Adrenal gland (tissue), 12 donors: ENCODE measurements around the gene OR7G2. TPM values are rescaled to one million over a fixed set of nuclear protein-coding genes. Genes with fewer than 3 reads are reported as not detected.

Source experiments
- DNase-seq, 7 donors: peaks; one replicate each; pipeline ENCODE4 v3.0.0-alpha.2; 2019 to 2020
- H3K27ac ChIP-seq, 5 donors: fragments of 200-600 bp; sonication (generic) in 4 of 5; 1 replicate in 3 of 5; 2 replicates in 2 of 5; pipeline versions ENCODE4 v1.5.1 to v1.8.0; 2016 to 2020; ENCODE audit warnings: mild to moderate bottlenecking in 1 of 5
- H3K27me3 ChIP-seq: fragments of 200-600 bp; 2 replicates; pipeline ENCODE4 v1.8.0; 2021
- H3K36me3 ChIP-seq, 2 donors: fragments of 200-600 bp; replicated peaks in 1 of 2; 1 replicate in 1 of 2; 2 replicates in 1 of 2; pipeline versions ENCODE4 v1.5.1 to v1.8.0; 2018 to 2022
- H3K4me1 ChIP-seq, 2 donors: fragments of 200-600 bp; replicated peaks in 1 of 2; 1 replicate in 1 of 2; 2 replicates in 1 of 2; pipeline versions ENCODE4 v1.5.1 to v1.8.0; 2018 to 2021
- H3K4me3 ChIP-seq, 4 donors: fragments of 200-600 bp; sonication (generic) in 3 of 4; one replicate each; pipeline ENCODE4 v1.5.1; 2016 to 2018
- H3K9me3 ChIP-seq, 3 donors: fragments of 200-600 bp; sonication (generic) in 1 of 3; replicated peaks in 1 of 3; 1 replicate in 2 of 3; 2 replicates in 1 of 3; pipeline versions ENCODE4 v1.5.1 to v1.8.0; 2016 to 2021
- CTCF ChIP-seq, 6 experiments: fragments of 450-650 bp in 4 of 6; fragments of 200-600 bp in 2 of 6; sonication (generic) in 1 of 6; IDR thresholded peaks; 1 replicate in 5 of 6; 2 replicates in 1 of 6; pipeline versions ENCODE4 v1.5.1 to v1.8.0; 2016 to 2021; ENCODE audit warnings: antibody characterized with exemption in 6 of 6, mild to moderate bottlenecking in 2 of 6, moderate library complexity in 1 of 6
- POLR2A ChIP-seq, 2 donors: fragments of 450-650 bp; IDR thresholded peaks; one replicate each; pipeline ENCODE4 v1.6.1; 2017; ENCODE audit warnings: antibody characterized with exemption in 2 of 2, mild to moderate bottlenecking in 2 of 2, moderate library complexity in 1 of 2
- WGBS, 4 donors: extraction: QIAGEN DNeasy Blood & Tissue Kit in 2 of 4; methylation state at CpG; one replicate each; pipeline versions ENCODE4 v1.1.5 to v1.1.7; 2013 to 2017; 5-methylcytosine and 5-hydroxymethylcytosine counted together
- intact Hi-C, 2 donors: fragments of 100-400 bp; cut with DNase I; formaldehyde crosslinking; loops; one replicate each; pipeline versions ENCODE4 v1.14.1 to v1.15.0; 2022 to 2023
- polyA plus RNA-seq, 3 donors: library from polyadenylated mRNA; stranded (reverse); fragments of 200-250 nt in 2 of 3; fragments of 350-450 nt in 1 of 3; fragmentation: Illumina TruSeq in 1 of 3; extraction: RNeasy Lipid Tissue Mini Kit (QIAGEN cat#74804) in 1 of 3; gene quantifications; one replicate each; pipeline ENCODE4 v1.2.3, GENCODE V29; 2013 to 2014
- total RNA-seq, 9 donors: library from RNA; depleted of rRNA in 4 of 9; stranded (reverse); fragments of >200 nt in 4 of 9; fragments of 120-200 nt in 1 of 9; fragmentation: NEBNext Ultra II Directional in 1 of 9; extraction: Animal tissue kit (Norgen Biotek cat#: 25700) in 1 of 9; gene quantifications; one replicate each; pipeline versions ENCODE4 v1.1.0 to v1.2.4, GENCODE V29; 2013 to 2023
- donor health status: healthy with polysubstance abuse.
- donor health status: Bipolar disorder and iron deficiency.
- donor health status: DM: yes; HTN: yes; CAD: no.
- donor health status: DM: no; HTN: no; CAD: no.
- donor health status: DM: no; HTN: no; CAD: no.
- donor health status: DM: yes; HTN: yes; CAD: no.

Gene OR7G2
- total and polyA plus RNA-seq, 12 donors, result not detected

- intact Hi-C loops, result loop anchor here in 1 of 2 donors (10.0 kb wide), 2 partner anchors 494 to 664 kb away; partner anchors contain the start of gene ZNF561
- Histone ChIP-seq H3K36me3 (no peaks in the 10 kb centered on the region), H3K9me3 (no peaks in the 10 kb centered on the region), H3K27me3 (peaks cover 10% of the 10 kb centered on the region), H3K4me1 (no peaks in the 10 kb centered on the region), H3K27ac (no peak overlapping the region), H3K4me3 (no peak overlapping the region)
- TF ChIP-seq CTCF (IDR thresholded peaks at IDR 0.05), result no peak
- no peak for TF ChIP-seq POLR2A (IDR thresholded peaks at IDR 0.05)
- DNase-seq, result no peak
- WGBS, 4 donors, result 50 to 81% (median 56%) methylated on average over 1 of the region's 1 CpG
These were observed 23.7 kb upstream of the OR7G2 start for GRCh38 chr19:9130965-9131364.

GRCh38 chr19:9128171-9128570 lies 20.9 kb upstream of the OR7G2 start:
- DNase-seq, result no peak
- Histone ChIP-seq H3K4me3 (no peak overlapping the region), H3K27ac (no peak overlapping the region), H3K9me3 (no peaks in the 10 kb centered on the region), H3K27me3 (peaks cover 10% of the 10 kb centered on the region), H3K4me1 (no peaks in the 10 kb centered on the region), H3K36me3 (no peaks in the 10 kb centered on the region)
- WGBS, 4 donors, result 61 to 77% (median 65%) methylated on average over 3 of the region's 3 CpGs
- no peak for TF ChIP-seq POLR2A (IDR thresholded peaks at IDR 0.05)
- TF ChIP-seq CTCF (IDR thresholded peaks at IDR 0.05), result no peak
- intact Hi-C loops, result no loop called here

GRCh38 chr19:9126900-9127405 lies 19.7 kb upstream of the OR7G2 start, which contains the start of gene OR7G3:
Gene OR7G3 (minus strand): TSS chr19:9126950. CDS start chr19:9126950, 0 bp downstream.
- TF ChIP-seq POLR2A (IDR thresholded peaks at IDR 0.05) (no peak), CTCF (IDR thresholded peaks at IDR 0.05) (no peak)
- H3K4me3 ChIP-seq, result no peak within 1 kb of the TSS
- no peak for DNase-seq
- H3K27ac ChIP-seq, result no peak within 1 kb of the TSS
- no peaks in the 10 kb centered on the region for H3K36me3 ChIP-seq
- 50 to 77% (median 70%) methylated on average over 1 of the region's 1 CpG for WGBS, 4 donors
- H3K9me3 ChIP-seq, result no peaks in the 10 kb centered on the region
- intact Hi-C loops, result no loop called here
- no peaks in the 10 kb centered on the region for H3K4me1 ChIP-seq
- H3K27me3 ChIP-seq, result peaks cover 10% of the 10 kb centered on the region

GRCh38 chr19:9116547-9116946 lies 9.3 kb upstream of the OR7G2 start:
- WGBS, 4 donors, result 47 to 64% (median 54%) methylated on average over 5 of the region's 5 CpGs

More at GRCh38 chr19:9116547-9116946, 9.3 kb upstream of the OR7G2 start:
- Histone ChIP-seq H3K4me1 (no peaks in the 10 kb centered on the region), H3K36me3 (no peaks in the 10 kb centered on the region), H3K4me3 (no peak overlapping the region), H3K27me3 (no peaks in the 10 kb centered on the region), H3K27ac (no peak overlapping the region), H3K9me3 (no peaks in the 10 kb centered on the region)
- intact Hi-C loops, result no loop called here
- TF ChIP-seq POLR2A (IDR thresholded peaks at IDR 0.05) (no peak), CTCF (IDR thresholded peaks at IDR 0.05) (no peak)
- DNase-seq, result no peak
